Measurements from ENCODE around the gene LRRC4B. TPM values are rescaled to one million over a fixed set of nuclear protein-coding genes. Genes with fewer than 3 reads are reported as not detected.

Gene LRRC4B
- total and polyA plus RNA-seq, 3 donors from 2014 or later = 2.8 to 10.1 (median 5.7) TPM

DNA sequence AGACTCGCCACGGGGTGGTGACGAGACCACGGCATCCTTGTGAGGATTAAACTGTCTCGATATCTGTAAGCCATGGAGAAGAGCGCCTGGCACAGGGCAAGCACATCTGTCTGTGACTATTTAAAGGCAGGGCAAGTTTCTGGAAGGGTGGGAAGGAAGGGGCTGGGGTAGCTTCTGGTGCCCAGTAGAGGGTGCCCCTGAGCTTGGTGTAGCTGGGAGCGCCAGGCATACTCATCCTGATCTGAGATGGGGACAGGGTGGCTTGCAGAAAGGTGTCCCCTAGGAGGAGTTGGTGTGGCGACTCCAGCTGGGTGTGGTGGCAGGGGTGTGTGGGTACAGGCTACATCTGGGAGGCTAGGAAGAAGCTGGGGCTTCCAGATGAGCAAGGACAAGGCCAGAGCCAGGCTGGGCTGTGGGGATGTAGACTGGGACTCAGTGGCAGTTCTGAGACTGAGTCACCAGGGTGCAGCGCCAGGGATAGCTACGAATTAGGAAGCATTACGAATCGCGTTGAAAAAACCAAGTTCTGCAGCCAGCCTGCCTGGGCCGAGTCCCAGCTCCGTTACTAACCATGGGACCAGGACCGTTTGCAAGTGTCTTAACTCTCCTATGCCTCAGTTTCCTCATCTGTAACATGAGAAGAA, 31.5 kb downstream of the LRRC4B start:
- intact Hi-C loops (cut with DNase I; ENCODE audit: low total_unique reads) = no loop called here
- no peak for TF ChIP-seq POLR2A (IDR thresholded peaks at IDR 0.05)
- TF ChIP-seq, protein P1, sequence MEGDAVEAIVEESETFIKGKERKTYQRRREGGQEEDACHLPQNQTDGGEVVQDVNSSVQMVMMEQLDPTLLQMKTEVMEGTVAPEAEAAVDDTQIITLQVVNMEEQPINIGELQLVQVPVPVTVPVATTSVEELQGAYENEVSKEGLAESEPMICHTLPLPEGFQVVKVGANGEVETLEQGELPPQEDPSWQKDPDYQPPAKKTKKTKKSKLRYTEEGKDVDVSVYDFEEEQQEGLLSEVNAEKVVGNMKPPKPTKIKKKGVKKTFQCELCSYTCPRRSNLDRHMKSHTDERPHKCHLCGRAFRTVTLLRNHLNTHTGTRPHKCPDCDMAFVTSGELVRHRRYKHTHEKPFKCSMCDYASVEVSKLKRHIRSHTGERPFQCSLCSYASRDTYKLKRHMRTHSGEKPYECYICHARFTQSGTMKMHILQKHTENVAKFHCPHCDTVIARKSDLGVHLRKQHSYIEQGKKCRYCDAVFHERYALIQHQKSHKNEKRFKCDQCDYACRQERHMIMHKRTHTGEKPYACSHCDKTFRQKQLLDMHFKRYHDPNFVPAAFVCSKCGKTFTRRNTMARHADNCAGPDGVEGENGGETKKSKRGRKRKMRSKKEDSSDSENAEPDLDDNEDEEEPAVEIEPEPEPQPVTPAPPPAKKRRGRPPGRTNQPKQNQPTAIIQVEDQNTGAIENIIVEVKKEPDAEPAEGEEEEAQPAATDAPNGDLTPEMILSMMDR (IDR thresholded peaks at IDR 0.05) = no peak
- no peak overlapping the region for H3K4me3 ChIP-seq
- no peak overlapping the region for H3K27ac ChIP-seq
- DNase-seq = no peak
- H3K27me3 ChIP-seq = no peaks in the 10 kb centered on the region
- 81 to 93% methylated on average over 14 to 16 of the region's 16 CpGs for WGBS, 2 donors
- H3K9me3 ChIP-seq = no peaks in the 10 kb centered on the region
- H3K36me3 ChIP-seq (ENCODE audit: low read depth, missing control alignments) = no peaks in the 10 kb centered on the region
- H3K4me1 ChIP-seq = no peaks in the 10 kb centered on the region

DNA sequence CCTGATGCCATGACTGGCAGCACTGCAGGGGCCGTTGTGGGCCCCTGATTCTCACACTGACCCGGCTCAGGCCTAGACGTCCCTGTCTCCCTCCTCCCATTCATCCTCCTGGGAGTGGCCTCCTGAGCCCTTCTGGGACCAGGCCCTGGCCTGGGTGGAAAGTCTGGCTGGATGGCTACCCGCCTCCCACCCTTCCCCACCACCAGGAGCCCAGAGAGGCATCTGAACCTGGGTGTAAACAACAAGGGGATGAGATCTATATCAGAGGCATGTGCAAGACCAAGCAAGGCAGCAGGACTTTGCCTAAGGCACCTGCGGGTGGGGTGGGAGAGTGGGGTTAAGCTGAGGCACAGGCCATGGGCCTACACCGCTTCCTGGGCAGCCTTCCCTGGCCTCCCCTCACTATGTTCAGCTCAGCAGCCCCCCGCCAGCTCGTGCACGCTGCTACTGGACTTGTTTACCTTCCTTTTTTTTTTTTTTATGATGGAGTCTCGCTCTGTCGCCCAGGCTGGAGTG, 32.5 kb downstream of the LRRC4B start:
- intact Hi-C loops (cut with DNase I; ENCODE audit: low total_unique reads) = no loop called here

DNA sequence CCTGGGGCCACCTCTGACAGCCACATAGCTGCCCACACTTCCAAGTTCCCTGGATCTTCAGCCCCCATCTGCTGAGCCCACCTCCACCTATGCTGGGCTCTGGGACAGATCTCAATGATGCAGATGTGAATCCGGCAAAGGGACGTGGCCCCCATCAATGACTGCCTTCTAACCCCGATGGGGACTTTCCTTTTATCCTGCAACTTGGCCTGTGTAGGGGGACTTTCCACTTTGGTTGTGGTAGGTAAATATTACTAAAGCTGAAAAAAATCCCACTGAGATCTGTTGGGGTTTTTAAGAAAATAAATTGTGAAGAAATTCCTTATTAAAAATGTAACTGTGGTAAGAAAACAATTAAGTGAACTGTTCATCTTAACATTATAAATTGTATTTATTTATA, 33.8 kb downstream of the LRRC4B start:
- no peak for DNase-seq
- no peaks in the 10 kb centered on the region for H3K27me3 ChIP-seq
- H3K27ac ChIP-seq = no peak overlapping the region
- no peaks in the 10 kb centered on the region for H3K36me3 ChIP-seq (ENCODE audit: low read depth, missing control alignments)
- no peak overlapping the region for H3K4me3 ChIP-seq
- intact Hi-C loops (cut with DNase I; ENCODE audit: low total_unique reads) = no loop called here
- TF ChIP-seq POLR2A (IDR thresholded peaks at IDR 0.05) = no peak
- TF ChIP-seq, protein P1 (IDR thresholded peaks at IDR 0.05) = no peak
- WGBS, 2 donors = 97% methylated on average over 3 of the region's 3 CpGs
- no peaks in the 10 kb centered on the region for H3K4me1 ChIP-seq
- H3K9me3 ChIP-seq = no peaks in the 10 kb centered on the region

More for the DNA sequence above, 32.5 kb downstream of the LRRC4B start:
- no peaks in the 10 kb centered on the region for H3K9me3 ChIP-seq
- no peak for DNase-seq
- H3K27ac ChIP-seq = no peak overlapping the region
- TF ChIP-seq, protein P1 (IDR thresholded peaks at IDR 0.05) = no peak
- no peak for TF ChIP-seq POLR2A (IDR thresholded peaks at IDR 0.05)
- 80 to 84% methylated on average over 11 of the region's 11 CpGs for WGBS, 2 donors
- no peak overlapping the region for H3K4me3 ChIP-seq
- no peaks in the 10 kb centered on the region for H3K4me1 ChIP-seq
- H3K27me3 ChIP-seq = no peaks in the 10 kb centered on the region
- H3K36me3 ChIP-seq (ENCODE audit: low read depth, missing control alignments) = no peaks in the 10 kb centered on the region

DNA sequence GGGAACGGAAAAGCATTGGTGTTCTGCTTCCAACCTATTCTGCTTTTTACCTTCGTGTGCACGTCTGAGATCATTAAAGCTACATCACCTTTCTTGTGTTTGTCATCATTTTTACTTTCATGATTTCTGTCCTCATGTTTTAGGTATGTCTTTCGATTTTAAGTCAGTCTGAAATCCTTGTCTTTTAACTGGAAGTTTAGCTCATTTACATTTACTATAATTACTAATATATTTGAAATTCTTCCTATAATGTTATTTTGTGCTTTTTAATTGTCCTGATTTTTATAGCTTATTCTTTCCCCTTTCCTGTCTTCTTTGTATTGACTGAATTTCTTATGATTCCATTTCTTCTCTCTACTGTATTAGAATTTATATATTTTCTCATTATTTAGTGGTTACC, 35.3 kb downstream of the LRRC4B start:
- intact Hi-C loops (cut with DNase I; ENCODE audit: low total_unique reads) = no loop called here

More for the DNA sequence above, 35.3 kb downstream of the LRRC4B start:
- WGBS, 2 donors = 96% methylated on average over 4 of the region's 4 CpGs
- Histone ChIP-seq H3K4me3 (no peak overlapping the region), H3K27me3 (no peaks in the 10 kb centered on the region), H3K4me1 (no peaks in the 10 kb centered on the region), H3K36me3 (ENCODE audit: low read depth, missing control alignments) (no peaks in the 10 kb centered on the region), H3K9me3 (no peaks in the 10 kb centered on the region), H3K27ac (no peak overlapping the region)
- DNase-seq = no peak
- TF ChIP-seq, protein P1 (IDR thresholded peaks at IDR 0.05) = no peak
- no peak for TF ChIP-seq POLR2A (IDR thresholded peaks at IDR 0.05)
